ENCODE measurements around the gene FPR1.

GRCh38 chr19:51788029-51788428 is 36.4 kb upstream of the FPR1 start:
- TF ChIP-seq CTCF (IDR thresholded peaks at IDR 0.05) (no peak), EP300 (IDR thresholded peaks at IDR 0.05) (no peak)

All from tibial nerve (tissue), 4 donors.